CD4-positive, alpha-beta T cell treated with Interleukin-21 for 1 hour (primary cell): ENCODE measurements around the gene SEMA3C.

Experiments used
- DNase-seq: peaks from one replicate; pipeline ENCODE4 v3.0.0-alpha.2; 2020

Gene SEMA3C

GRCh38 chr7:80818181-80818580 lies 100.7 kb downstream of the SEMA3C start:
- no peak for DNase-seq

- DNase-seq, result no peak
These were observed 102.0 kb downstream of the SEMA3C start for GRCh38 chr7:80816806-80817205.

GRCh38 chr7:80815733-80816132 lies 103.1 kb downstream of the SEMA3C start:
- DNase-seq, result no peak

- no peak for DNase-seq
These were observed 109.3 kb downstream of the SEMA3C start for GRCh38 chr7:80809545-80809944.

GRCh38 chr7:80807166-80807900 lies 111.5 kb downstream of the SEMA3C start:
- no peak for DNase-seq

- DNase-seq, result no peak
These were observed 112.2 kb downstream of the SEMA3C start for GRCh38 chr7:80806663-80807062.

GRCh38 chr7:80804589-80804988 lies 114.3 kb downstream of the SEMA3C start:
- DNase-seq, result no peak

- no peak for DNase-seq
These were observed 116.3 kb downstream of the SEMA3C start for GRCh38 chr7:80802527-80802926.

GRCh38 chr7:80794631-80795573 lies 123.9 kb downstream of the SEMA3C start:
- DNase-seq, result no peak

GRCh38 chr7:80791509-80791929 lies 127.3 kb downstream of the SEMA3C start:
- no peak for DNase-seq

GRCh38 chr7:80790877-80791276 lies 128.0 kb downstream of the SEMA3C start:
- DNase-seq, result no peak

GRCh38 chr7:80787721-80788120 lies 131.1 kb downstream of the SEMA3C start:
- DNase-seq, result no peak

GRCh38 chr7:80785961-80786536 lies 132.8 kb downstream of the SEMA3C start:
- DNase-seq, result no peak

- no peak for DNase-seq
These were observed 133.6 kb downstream of the SEMA3C start for GRCh38 chr7:80785276-80785675.

- no peak for DNase-seq
These were observed 135.0 kb downstream of the SEMA3C start for GRCh38 chr7:80783678-80784327.

GRCh38 chr7:80783186-80783677 lies 135.6 kb downstream of the SEMA3C start:
- DNase-seq, result no peak

GRCh38 chr7:80781561-80781979 lies 137.3 kb downstream of the SEMA3C start:
- no peak for DNase-seq

- DNase-seq, result no peak
These were observed 137.7 kb downstream of the SEMA3C start for GRCh38 chr7:80781146-80781545.

- no peak for DNase-seq
These were observed 139.4 kb downstream of the SEMA3C start for GRCh38 chr7:80779456-80779855.

GRCh38 chr7:80775897-80776296 lies 143.0 kb downstream of the SEMA3C start:
- no peak for DNase-seq

GRCh38 chr7:80775482-80775881 lies 143.4 kb downstream of the SEMA3C start:
- no peak for DNase-seq

- no peak for DNase-seq
These were observed 144.0 kb downstream of the SEMA3C start for GRCh38 chr7:80774843-80775242.
